ENCODE results near the gene ASB6.
"Not testable (repeated sequence)": the region's sequence is repeated elsewhere in the genome, so short reads cannot be mapped to it uniquely, and the experiment has no call there.

Gene ASB6

DNA sequence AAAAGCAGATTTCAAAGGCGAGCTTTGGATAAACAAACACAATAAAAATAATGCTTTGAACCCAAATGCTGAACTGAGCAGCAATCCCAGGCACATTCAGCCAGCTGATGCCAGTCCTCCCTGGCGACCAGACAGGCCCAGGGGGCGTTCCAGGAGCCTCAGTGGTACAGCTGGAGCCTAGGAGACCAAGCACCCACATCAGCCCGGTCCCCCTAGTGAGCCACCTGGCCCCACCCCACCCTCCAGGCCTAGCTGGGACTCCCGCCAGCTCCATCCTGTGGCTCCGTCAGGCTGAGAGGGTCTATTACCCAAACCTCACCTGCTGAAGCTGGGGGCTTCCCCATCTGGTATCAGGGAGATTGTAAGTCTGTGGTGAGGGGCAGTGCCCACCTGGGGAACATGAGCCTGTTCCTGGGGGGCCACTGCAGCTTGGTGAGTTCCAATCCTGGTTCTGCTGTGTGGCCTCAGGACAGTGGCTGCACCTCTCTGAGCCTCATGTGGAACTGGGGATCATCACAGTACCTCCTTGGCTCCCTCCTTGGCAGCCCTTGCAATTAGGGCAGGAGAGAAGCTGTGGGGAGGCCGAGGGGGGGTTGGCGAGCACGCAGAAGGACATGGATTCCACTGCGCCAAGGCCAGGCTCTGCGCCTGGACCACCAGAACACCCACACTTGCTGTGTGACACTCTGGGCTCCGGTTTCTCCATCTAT lies 37.7 kb downstream of the ASB6 start:
- DNase-seq: no peak

DNA sequence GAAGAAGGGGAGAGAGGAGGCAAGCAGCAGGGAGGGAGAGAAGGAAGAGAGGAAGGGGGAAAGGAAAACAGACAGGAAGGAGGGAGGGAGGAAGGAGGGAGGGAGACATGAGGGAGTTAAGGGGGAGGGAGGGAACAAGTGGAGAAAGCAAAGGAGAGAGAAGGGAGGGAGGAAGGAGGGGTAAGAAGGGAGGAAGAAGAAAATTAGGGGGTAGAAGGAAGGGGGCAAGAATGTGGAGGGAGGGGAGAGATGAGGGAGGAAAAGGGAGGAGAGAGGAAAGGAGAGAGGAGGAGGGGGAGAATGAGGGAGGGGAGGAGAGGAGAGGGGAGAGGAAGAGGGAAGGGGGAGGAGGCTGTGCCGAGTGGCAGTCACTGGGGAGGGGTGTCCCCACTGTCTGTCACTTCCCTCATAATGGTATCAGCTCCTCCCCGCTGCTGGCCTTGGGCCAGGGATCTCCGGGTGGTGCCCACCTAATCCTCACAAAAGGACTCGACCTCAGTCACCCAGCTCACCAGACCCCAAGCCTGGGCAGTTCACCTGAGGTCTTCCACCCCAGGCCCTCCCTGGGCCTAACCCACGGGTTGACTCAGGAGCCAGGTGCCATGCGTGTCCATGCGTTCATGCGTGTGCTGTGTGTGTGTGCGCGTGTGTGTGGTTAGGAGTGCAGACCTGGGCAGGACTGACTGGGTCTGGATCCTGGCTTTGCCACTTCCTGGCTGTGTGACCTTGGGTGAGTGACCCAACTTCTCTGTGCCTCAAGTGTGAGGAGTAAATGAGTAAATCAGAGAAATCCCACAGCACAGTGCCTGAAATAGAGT lies 39.1 kb downstream of the ASB6 start:
- DNase-seq: no peak

GRCh38 chr9:129601082-129601674 lies 40.8 kb downstream of the ASB6 start:
- DNase-seq: no peak

- no peak for DNase-seq
Observed at GRCh38 chr9:129598089-129598596, 43.8 kb downstream of the ASB6 start.

DNA sequence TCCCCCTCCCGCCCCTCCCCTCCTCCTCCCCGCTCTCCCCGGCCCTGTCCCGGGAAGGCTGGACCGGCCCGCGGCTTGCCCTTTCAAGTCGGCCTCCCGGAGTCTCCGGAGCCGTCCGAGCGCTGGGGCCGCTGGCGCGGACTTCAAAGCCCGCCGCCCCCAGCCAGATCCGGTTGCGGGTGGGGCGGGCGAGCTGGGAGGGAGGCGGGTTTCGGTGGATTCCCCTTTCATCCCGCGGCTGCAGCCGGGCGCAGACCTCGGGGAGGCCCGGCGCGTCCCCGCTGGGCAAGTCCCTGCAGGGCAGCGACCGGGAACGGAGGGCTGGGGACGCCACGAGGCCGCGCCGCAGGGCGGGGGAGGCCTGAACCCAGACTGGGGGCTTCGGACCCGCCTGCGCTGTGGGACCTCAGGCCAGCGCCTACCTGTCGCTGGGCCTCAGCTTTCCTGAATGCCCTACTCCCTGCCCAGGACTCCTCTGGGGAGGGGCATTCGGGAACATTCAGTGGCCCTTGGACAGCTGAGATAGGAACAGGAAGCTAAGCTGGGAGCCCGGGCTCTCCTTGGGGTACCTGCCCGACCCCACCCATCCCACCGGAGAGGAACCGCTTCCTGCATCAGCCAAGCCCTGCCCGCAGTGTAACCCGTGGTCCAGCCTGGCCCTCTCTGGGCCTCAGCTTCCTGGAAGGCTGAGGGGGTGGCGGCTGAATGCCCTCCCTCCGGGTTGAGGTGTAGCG lies 44.4 kb downstream of the ASB6 start:
- DNase-seq: peak; percentile 20

DNA sequence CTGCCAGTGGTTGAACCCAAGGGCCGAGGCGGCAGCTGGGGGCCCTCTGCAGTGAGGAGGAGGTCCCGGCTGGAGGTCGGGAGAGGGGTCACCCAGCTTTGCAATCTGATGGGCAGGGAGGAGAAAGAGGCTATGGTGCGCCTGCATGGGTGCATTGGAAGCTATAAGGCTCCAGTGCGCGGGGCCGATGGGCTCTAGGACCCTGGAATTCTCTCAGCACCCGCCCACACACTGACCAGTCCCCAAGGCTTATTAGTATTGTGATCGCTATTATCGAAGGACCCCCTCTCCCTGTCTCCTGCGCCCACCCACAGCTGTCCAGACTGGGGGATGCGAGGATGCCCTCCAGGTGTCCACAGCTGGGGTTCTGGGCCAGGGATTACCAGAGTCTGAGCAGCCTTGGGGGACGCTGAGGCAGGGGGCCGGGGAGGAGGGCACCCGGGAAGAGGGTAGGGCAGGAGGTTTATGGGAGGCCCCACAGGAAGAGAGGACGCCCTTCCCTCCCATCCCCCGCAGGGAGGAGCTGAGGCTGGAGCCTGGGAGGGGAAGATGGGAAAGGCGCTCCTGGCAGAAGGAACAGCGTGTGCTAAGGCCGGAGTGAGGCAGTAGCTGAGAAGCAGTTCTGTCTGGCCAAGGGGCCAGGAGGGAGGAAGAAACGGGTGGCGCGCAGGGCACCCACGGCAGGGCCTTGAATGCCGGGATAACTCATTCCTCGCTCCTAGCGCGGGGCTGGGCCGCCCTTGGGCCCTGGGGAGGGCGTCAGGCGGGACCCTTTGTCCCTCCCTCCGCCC lies 45.2 kb downstream of the ASB6 start:
- DNase-seq: no peak

DNA sequence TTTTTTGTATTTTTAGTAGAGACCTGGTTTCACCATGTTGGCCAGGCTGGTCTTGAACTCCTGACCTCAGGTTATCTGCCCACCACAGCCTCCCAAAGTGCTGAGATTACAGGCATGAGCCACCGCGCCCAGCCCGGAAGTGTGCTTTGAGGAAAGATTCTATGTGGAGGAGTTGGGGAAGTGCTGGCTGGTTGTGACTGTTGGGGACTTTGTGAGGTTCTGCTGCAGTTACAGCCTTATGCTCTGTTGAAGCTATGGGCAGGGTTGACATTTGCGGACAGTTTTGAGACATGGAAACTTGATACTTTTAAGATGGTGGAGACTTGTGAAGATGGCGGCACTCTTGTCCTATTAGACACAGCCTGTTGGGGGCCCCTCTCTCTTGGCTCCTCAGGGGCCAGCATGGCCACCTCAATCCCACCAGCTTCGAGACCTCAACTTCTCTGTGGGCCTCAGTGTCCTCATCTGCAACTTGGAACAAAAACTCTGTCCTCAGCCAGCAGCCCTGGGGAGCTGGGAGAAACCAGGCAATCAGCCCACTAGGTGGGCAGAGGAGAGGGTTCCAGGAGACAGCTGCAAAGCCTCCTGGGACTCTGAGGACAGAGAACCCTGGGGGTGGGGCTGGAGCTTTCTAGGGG lies 45.9 kb downstream of the ASB6 start:
- DNase-seq: no peak

DNA sequence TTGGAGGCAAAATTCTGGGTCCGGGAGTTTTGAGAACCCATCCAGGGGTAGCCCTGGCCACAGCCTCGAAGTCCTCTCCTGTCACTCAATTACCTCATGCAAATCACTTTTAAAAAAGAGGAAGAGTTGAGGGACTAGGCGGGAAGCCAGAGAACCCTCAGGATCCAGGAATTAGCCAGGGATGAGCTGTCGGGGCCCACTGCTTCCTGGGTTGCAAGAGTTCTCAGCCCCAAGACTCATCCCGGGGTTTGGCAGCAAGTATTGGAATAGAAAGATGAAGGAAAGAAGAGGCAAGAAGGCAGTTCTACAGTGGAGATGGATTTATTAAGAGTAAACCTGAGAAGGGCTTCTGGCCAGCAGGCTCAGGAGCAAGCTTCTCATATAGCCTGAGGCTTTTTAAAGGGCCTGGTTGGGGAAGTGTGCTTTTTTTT lies 46.6 kb downstream of the ASB6 start:
- no peak for DNase-seq

- DNase-seq: no peak
Observed at GRCh38 chr9:129594632-129595031, 47.3 kb downstream of the ASB6 start.

GRCh38 chr9:129592790-129593189 lies 49.2 kb downstream of the ASB6 start:
- DNase-seq: not testable (repeated sequence)

- DNase-seq: no peak
Observed at GRCh38 chr9:129591916-129592315, 50.0 kb downstream of the ASB6 start.

DNA sequence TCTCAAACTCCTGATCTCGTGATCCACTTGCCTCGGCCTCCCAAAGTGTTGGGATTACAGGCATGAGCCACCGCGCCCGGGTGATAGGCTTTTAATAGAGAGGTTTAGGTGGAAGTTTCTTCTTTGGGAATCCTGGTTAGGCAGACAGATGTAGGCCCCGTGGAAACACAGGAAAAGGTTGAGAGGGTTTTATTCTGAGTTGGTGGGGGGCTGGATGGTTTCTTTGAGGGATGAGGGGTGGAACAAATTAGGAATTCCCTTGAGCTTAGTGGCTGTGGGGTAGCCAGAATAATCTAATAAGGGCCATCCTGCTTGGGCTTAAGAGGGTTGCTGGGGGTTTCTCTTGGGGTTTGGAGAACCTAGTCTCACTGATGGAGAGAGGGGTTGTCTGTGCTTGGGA lies 51.5 kb downstream of the ASB6 start:
- no peak for DNase-seq

GRCh38 chr9:129587487-129588262 lies 54.3 kb downstream of the ASB6 start:
- no peak for DNase-seq

DNA sequence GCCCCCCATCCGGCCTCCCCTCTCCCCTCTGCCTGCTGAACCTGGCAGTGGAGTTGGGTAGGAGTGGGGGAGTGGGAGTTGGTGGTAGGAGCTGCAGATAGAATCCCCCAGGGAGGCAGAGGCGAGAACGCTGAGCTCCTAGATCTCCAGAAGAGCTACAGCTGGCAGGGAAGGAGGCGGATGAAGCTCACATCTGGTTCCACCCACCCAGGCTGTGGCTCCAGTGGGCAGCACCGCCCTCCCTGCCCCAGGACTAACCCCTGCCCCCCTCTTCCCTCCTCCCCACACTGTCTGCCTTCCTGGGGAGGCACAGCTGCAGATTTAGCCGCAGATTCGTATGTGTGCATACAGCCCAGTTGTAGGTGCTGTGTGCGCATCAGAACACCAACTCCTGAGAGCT lies 55.3 kb downstream of the ASB6 start:
- DNase-seq: no peak

DNA sequence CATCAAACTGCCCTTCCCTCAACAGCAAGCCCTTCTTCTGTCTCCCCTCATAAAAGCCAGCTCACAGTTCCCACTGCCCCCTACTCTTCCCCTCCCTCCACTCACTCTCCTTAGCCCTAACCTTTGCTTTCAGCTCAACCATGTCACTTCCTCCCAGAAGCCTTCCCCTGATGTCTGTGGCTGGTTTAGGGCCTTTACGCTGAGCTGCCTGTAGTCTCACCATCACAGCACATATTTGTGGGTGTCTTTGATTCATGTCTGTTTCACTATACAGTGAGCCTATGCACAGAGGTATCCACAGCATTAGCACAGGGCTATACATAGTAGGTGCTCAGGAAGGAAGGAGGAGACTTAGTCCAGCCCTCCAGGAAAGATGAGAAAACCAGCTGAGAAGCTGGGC lies 55.7 kb downstream of the ASB6 start:
- no peak for DNase-seq

DNA sequence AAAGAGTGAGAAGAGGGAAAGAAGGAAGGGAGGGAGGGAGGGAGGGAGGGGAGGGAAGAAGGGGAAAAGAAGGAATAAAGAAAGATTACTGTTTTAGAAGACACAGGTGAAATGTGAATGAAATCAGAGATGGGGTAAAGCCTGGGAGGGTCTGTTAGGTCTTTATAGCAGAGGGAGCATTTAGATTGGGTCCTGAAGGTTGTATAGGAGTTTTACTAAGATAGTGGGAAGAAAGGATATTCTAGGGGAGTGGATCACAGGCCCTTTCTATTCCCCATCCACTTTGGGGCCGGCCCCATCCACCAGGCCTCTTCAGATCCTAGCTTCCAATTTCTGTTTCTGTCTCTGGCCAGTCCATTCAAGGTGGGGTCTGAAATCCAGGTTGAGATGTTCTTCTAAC lies 56.6 kb downstream of the ASB6 start:
- no peak for DNase-seq

Measured in central memory CD4-positive, alpha-beta T cell (primary cell).